Measurements from ENCODE around the gene BTBD9. TPM values are rescaled to one million over a fixed set of nuclear protein-coding genes. Genes with fewer than 3 reads are reported as not detected.

BTBD9 gene
- total and polyA plus RNA-seq, 9 of the 15 experiments (the other 6 are each of a cell fraction or from before 2014, with no cell fraction given) = 0.08 to 1.6 (median 0.58) TPM

- TF ChIP-seq MAFK (IDR thresholded peaks at IDR 0.05; ENCODE audit: low read length) (no peak), PRMT5 (CRISPR knock-in tag; IDR thresholded peaks at IDR 0.05) (no peak), ZNF124 (CRISPR knock-in tag; IDR thresholded peaks at IDR 0.05) (no peak), CHD2 (IDR thresholded peaks at IDR 0.05; ENCODE audit: low read depth, low read length) (no peak), ZNF778 (CRISPR knock-in tag; IDR thresholded peaks at IDR 0.05) (no peak), SMC3 (conservative IDR thresholded peaks at IDR 0.05; ENCODE audit: insufficient read depth, low read depth, low read length) (no peak), THAP7 (CRISPR knock-in tag; IDR thresholded peaks at IDR 0.05) (no peak), RUNX1 (IDR thresholded peaks at IDR 0.05; ENCODE audit: low read depth) (no peak), ETS1 (conservative IDR thresholded peaks at IDR 0.05; ENCODE audit: control insufficient read depth, low read depth, low read length) (no peak), AFF1 (IDR thresholded peaks at IDR 0.05; ENCODE audit: low read depth in 1 of 2, partially characterized antibody in 2 of 2) (no peak), ZNF766 (CRISPR knock-in tag; conservative IDR thresholded peaks at IDR 0.05) (no peak), BRD4 (IDR thresholded peaks at IDR 0.05) (no peak), NFIX (CRISPR knock-in tag; IDR thresholded peaks at IDR 0.05; ENCODE audit: low read depth) (no peak), PKNOX1 (IDR thresholded peaks at IDR 0.05) (no peak), POLR2H (tag; IDR thresholded peaks at IDR 0.05; ENCODE audit: low read depth) (no peak), PML (IDR thresholded peaks at IDR 0.05; ENCODE audit: low read length) (no peak)
- no peak for FAIRE-seq
These were observed 142.2 kb downstream of the BTBD9 start for GRCh38 chr6:38497546-38497945.

More at GRCh38 chr6:38497546-38497945, 142.2 kb downstream of the BTBD9 start:
- Histone ChIP-seq H3K4me2 (ENCODE audit: insufficient read depth, low read length) (no peak overlapping the region), H3K27ac (ENCODE audit: extremely low read depth, low read depth, low read length) (no peak overlapping the region), H2AFZ (ENCODE audit: low read depth, low read length) (no peak overlapping the region), H3K79me2 (ENCODE audit: control insufficient read depth, insufficient read depth, low read length) (no peaks in the 10 kb centered on the region), H3K4me3 (no peak overlapping the region), H3K27me3 (ENCODE audit: control insufficient read depth in 2 of 2, insufficient read depth in 2 of 2, low read length in 2 of 2) (no peaks in the 10 kb centered on the region; a peak in 1 of 5 replicates), H3K9ac (ENCODE audit: insufficient read depth in 1 of 2, low read depth in 2 of 2, low read length in 2 of 2) (no peak overlapping the region), H3K9me3 (replicated peaks; ENCODE audit: control insufficient read depth, insufficient read depth, low read depth, low read length) (no peaks in the 10 kb centered on the region), H3K9me1 (ENCODE audit: control insufficient read depth, insufficient read depth, low read length) (no peaks in the 10 kb centered on the region), H4K20me1 (replicated peaks; ENCODE audit: control insufficient read depth, insufficient read depth, low read length) (no peaks in the 10 kb centered on the region), H3K4me1 (replicated peaks in 1 of 2; ENCODE audit: control insufficient read depth in 2 of 2, insufficient read depth in 2 of 2, low read length in 2 of 2) (no peaks in the 10 kb centered on the region), H3K36me3 (ENCODE audit: control insufficient read depth, insufficient read depth, low read length) (no peaks in the 10 kb centered on the region)
- WGBS (ENCODE audit: insufficient coverage, low coverage, missing lambda C conversion rate) = 0% methylated on average over 2 of the region's 2 CpGs
- in situ Hi-C loops (cut with MboI) = loop anchor here (25.0 kb wide), 3 partner anchors 785 to 1485 kb away; partner anchors contain the start of genes FGD2 and RNF8
- intact Hi-C loops (cut with micrococcal nuclease) = loop anchor here (5.0 to 10.0 kb wide), 2 partner anchors 75 to 473 kb away; no protein-coding TSS in a partner anchor
- no peak for DNase-seq (ENCODE audit: extremely low read depth in 1 of 4, low spot score in 3 of 4)
- BruUV-seq (replicated peaks) = no TSS peak
- no peak for ATAC-seq
- CTCF ChIA-PET (ENCODE audit: low intra/inter-chr PET ratio) = no interaction called here
- POLR2A ChIA-PET = no interaction called here
